GM19395 (cell line): ENCODE measurements around the gene CEL.

Experiments
- ATAC-seq: cut with Tn5 transposase; IDR thresholded peaks from one replicate; pipeline ENCODE4 v1.9.1; 2021; ENCODE audit warnings: mild to moderate bottlenecking, moderate library complexity; ENCODE audit not compliant: unreplicated experiment

Gene CEL

DNA sequence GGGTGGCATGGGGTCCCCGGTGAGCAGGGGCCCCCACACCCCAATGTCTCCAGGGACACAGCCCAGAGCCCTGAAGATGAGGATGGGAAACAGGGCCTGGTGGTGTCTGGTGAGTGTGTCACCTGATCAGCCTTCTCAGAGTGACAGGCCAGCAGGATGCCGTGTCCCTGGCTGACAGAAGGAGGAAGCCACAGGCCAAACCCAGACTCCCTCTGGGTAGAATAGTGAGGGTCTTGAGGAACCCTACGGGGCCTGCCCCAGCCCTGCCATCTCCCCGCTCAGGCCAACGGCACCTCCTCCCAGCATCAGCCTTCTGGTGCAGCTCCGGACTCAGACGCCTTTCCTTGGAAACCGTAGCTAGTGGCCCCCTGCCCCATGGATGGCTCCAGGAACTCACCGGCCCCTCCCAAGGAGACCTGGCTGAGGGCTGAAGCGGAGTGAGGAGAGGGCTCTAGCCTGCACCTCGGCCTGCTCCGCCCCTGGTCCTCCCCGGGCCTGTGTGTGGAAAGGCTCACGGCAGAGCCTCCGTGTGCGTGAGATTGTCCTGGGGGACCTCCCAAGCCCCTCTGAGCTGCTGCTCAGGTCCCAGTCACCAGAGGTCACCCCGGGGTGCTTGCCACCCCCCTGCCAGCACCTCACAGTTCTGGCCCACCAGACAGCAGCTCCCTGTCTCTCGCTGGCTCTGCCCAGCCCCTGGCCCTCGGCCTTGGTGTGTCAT, 53.3 kb downstream of the CEL start:
- no peak for ATAC-seq

- ATAC-seq: peak; percentile 79
Observed at GRCh38 chr9:133115604-133116345, 54.0 kb downstream of the CEL start.

GRCh38 chr9:133116346-133117231, 54.8 kb downstream of the CEL start:
- ATAC-seq: no peak

DNA sequence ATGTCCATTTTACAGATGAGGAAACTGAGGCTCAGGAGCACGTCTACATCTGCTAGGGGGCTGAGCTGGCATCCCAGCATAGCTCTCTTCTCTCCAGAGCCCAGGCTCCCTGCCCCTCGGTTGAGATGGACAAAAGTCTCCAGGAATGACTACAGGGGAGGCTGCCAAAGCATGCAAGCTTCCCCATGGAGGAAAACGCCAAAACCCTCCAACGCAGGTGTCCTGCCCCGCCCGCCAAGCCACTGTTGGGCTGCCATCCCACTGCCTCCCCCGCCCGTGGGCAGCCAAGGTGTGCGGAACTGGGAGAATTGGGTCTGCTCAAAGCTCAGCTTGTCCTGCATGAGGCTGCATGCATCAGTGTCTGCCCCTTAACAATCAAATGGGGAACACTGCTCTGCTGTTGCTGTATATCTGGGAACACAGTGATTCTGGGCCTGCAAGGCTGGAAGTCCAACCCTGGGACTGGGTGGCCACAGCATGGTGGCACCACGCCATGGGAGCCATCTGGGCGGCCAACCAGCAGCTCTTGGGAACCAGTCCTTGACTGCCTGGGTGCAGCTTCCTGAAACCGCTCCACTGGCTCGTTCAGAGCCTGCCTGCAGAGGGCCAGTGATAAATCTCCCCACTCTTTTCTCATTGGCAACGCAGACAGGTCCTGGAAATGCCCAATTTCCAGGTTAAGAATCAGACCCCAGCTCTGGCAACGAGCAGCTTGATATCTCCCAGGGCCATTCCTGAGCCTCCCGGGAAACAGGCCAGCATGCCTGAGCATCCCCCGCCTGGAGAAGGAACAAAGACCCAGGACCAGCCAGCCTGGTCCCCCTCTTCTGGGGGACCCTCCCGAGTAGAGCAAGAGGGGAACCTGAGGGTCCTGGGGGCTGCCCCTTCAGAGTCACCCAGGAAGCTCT, 55.7 kb downstream of the CEL start:
- ATAC-seq: no peak

DNA sequence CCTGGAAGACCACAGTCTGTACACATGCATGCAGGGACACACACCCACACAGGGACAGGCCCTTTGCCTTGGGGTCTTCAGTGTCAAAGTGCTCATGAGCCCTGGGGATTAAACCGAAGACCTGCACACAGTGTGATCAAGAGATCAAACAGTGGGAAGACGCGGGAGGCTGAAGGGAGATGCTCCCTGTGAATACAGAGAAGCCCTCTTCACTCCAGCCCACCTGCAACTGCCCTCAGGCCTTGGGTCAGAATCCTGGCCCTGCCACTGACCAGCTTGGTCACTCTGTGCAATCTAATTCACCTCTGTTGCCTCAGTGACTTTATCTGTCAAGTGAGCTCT, 56.4 kb downstream of the CEL start:
- ATAC-seq: no peak

- no peak for ATAC-seq
Observed at GRCh38 chr9:133118568-133118967, 56.8 kb downstream of the CEL start.

DNA sequence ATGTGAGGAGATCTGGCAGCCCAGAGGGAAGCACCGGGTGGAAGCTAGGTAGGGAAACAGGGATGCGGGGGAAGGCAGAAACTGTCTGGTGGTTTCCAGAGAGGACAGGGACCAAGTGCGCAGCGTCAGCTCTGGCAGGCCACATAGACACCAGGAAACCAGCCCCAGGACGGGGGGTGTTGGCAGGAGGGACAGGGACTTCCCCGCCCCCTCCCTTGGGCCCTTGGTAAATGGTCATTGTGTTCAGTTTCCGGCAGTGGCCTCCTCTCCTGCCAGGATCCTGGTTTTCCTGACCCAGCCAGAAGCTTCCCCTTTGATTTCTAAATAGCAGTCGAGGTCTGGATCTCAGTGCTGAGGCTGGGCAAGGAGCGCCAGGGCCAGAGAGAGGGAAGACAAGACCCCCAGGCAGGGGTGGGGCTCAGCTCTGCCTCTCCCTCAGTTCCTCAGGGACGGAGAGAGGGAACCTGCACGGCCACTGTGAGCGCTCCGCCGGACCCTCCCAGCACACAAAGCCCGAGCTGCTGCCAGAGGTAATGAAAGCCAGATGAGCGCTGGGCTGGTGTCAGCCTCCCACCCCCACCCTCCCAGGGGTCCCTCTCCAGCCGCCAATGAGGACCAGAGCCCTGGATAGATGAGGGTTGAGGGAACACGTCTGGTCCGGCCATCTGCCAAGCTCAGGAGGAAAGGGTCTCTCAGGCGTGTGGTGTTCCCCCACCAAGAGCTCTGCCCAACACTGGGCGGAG, 57.5 kb downstream of the CEL start:
- no peak for ATAC-seq

DNA sequence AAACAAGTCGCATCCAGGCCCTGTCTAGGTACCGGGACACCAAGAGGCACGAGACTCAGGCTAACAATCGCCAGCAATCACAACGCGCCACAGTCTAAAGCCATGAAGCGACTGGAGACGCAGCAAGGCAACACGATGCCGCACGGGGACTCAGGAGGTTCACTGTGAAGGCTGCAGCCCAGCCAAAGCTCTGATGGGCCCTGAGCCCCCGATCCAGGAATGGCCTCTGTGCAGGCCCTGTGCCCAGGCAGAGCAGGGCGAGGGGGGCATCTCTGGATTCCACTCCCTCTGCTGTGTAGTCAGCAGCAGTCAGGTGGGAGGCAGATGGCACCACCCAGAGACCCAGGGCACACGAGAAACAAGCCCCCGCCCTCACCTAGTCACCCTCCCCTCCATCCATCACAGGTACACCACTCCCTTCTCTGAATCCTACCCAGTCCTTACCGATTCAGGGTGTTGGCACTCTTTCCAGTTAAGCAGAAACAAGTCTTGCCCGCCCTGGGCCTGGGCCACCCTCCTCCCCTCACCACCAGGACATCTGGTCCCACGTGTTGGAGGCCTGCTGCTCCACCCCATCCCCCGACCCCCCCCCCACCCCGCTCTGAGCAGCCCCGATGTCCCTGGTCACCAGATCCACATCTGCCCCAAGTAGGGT, 58.2 kb downstream of the CEL start:
- no peak for ATAC-seq

DNA sequence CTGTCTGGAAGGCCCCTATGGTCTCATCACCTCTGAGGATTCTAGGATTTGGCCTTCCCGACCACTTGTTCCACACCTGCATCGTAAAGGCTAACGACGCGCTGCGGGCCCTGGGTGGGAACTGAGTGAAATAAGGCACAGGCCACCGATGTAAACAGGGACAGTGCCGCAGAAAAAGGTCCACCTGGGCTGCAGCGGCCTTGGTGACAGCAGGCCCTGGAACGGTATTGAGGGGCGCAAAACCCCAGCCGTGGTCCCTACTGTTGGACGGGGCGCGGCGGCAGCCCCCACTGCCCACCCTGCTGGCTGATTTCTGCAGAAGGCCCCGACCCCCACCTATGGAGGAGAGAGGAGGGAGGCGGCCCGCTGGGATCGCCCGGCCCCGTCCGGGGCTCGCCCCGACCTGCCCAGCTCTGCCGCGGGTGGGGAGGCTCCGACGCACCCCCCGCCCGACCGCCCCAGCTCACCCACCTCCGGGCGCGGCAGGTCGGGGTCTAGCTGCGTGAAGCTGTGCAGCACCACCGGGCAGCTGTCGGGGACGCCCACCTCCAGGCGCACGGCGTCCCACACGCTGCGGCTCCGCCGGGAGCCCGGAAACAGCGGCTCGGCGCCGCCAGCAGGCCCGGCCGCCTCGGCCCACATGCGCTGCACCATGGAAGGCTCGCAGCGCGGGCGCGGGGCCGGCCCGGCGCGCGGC, 58.9 kb downstream of the CEL start:
- peak; percentile 24 for ATAC-seq
